H1 (cell line): ENCODE measurements around the gene EIF4A3. TPM values are rescaled to one million over a fixed set of nuclear protein-coding genes. Genes with fewer than 3 reads are reported as not detected.

Experiments used
- CTCF ChIA-PET: fragments of 300-600 bp; sonication (Branson Sonifier 250); formaldehyde crosslinking; loops from one replicate; lab custom pipeline; 2021; ENCODE audit not compliant: partially characterized antibody; lab: Charles Lee
- POLR2A ChIA-PET: fragments of 300-600 bp; sonication (Branson Sonifier 250); formaldehyde crosslinking; loops from one replicate; lab custom pipeline; 2021; ENCODE audit warnings: inconsistent platforms; ENCODE audit not compliant: partially characterized antibody; lab: Charles Lee
- DNase-seq, 2 experiments: peaks; one replicate each; pipeline versions ENCODE4 v3.0.0 to v3.0.0-alpha.2; 2010 to 2022; ENCODE audit warnings: low spot score in 2 of 2, low read depth in 1 of 2, mixed read lengths in 1 of 2
- FAIRE-seq: peaks from 2 replicates; lab custom pipeline; 2011; peaks lifted over from hg19 to GRCh38; lab: Jason Lieb, UNC
- H2AFZ ChIP-seq: 2 replicates; pipeline ENCODE4 v1.8.1; 2012; ENCODE audit warnings: low read length, inconsistent platforms
- H2AK5ac ChIP-seq: 2 replicates; pipeline ENCODE4 v1.6.1; 2013; ENCODE audit warnings: low read depth, low read length
- H2BK120ac ChIP-seq: replicated peaks from 2 replicates; pipeline ENCODE3; 2013; ENCODE audit warnings: low read depth, low read length, inconsistent platforms
- H2BK12ac ChIP-seq: 2 replicates; pipeline ENCODE4 v1.6.1; 2013; ENCODE audit warnings: low read depth, low read length
- H2BK15ac ChIP-seq: 2 replicates; pipeline ENCODE4 v1.6.1; 2013; ENCODE audit warnings: low read length
- H2BK20ac ChIP-seq: 2 replicates; pipeline ENCODE4 v1.6.1; 2013; ENCODE audit warnings: low read length
- H2BK5ac ChIP-seq: 2 replicates; pipeline ENCODE4 v1.6.1; 2013; ENCODE audit warnings: low read depth, low read length
- H3K14ac ChIP-seq: 2 replicates; pipeline ENCODE4 v1.6.1; 2013; ENCODE audit warnings: inconsistent platforms; ENCODE audit not compliant: insufficient read length
- H3K18ac ChIP-seq: 2 replicates; pipeline ENCODE4 v1.6.1; 2013; ENCODE audit warnings: low read length; ENCODE audit errors: extremely low read depth
- H3K23ac ChIP-seq: 2 replicates; pipeline ENCODE4 v1.6.1; 2013; ENCODE audit warnings: inconsistent platforms; ENCODE audit not compliant: insufficient read length
- H3K23me2 ChIP-seq: 2 replicates; pipeline ENCODE4 v1.6.1; 2013; ENCODE audit warnings: low read depth, low read length
- H3K27ac ChIP-seq: 2 replicates; pipeline ENCODE4 v1.6.1; 2011; ENCODE audit warnings: low read depth, low read length, inconsistent platforms
- H3K27me3 ChIP-seq, 4 experiments: replicated peaks in 1 of 4; 1 replicate in 1 of 4; 2 replicates in 3 of 4; pipeline versions ENCODE4 v1.6.1 to v1.8.1; 2011 to 2013; ENCODE audit warnings: low read length in 3 of 4, mild to moderate bottlenecking in 3 of 4, inconsistent platforms in 2 of 4, mixed read lengths in 2 of 4, moderate library complexity in 1 of 4; ENCODE audit not compliant: control insufficient read depth in 3 of 4, insufficient read depth in 3 of 4; ENCODE audit errors: extremely low read depth in 1 of 4
- H3K36me3 ChIP-seq, 4 experiments: 2 replicates each; pipeline versions ENCODE4 v1.6.1 to v1.8.1; 2011 to 2013; ENCODE audit warnings: mild to moderate bottlenecking in 4 of 4, low read length in 3 of 4, moderate library complexity in 2 of 4, control low read depth in 1 of 4, inconsistent platforms in 1 of 4; ENCODE audit not compliant: insufficient read depth in 4 of 4, control insufficient read depth in 2 of 4
- H3K4ac ChIP-seq: replicated peaks from 2 replicates; pipeline ENCODE3; 2013; ENCODE audit warnings: low read length, low read depth, mixed read lengths, inconsistent platforms; ENCODE audit not compliant: insufficient read length
- H3K4me1 ChIP-seq, 4 experiments: replicated peaks in 1 of 4; 1 replicate in 1 of 4; 2 replicates in 3 of 4; pipeline versions ENCODE4 v1.6.1 to v1.8.1; 2011 to 2013; ENCODE audit warnings: low read length in 3 of 4, inconsistent platforms in 2 of 4, mixed read lengths in 1 of 4; ENCODE audit not compliant: insufficient read depth in 4 of 4, control insufficient read depth in 3 of 4
- H3K4me2 ChIP-seq, 2 experiments: 2 replicates each; pipeline versions ENCODE4 v1.6.1 to v1.8.1; 2011 to 2013; ENCODE audit warnings: low read depth in 2 of 2, low read length in 2 of 2, control low read depth in 1 of 2, inconsistent platforms in 1 of 2, mild to moderate bottlenecking in 1 of 2; ENCODE audit not compliant: insufficient read depth in 1 of 2
- H3K4me3 ChIP-seq, 4 experiments: fragments of 200-600, 300-600 bp in 1 of 4; sonication (generic), shearing (Covaris generic), sonication (Bioruptor Twin) in 1 of 4; 2 replicates each; pipeline versions ENCODE4 v1.5.1 to v1.8.1; 2011 to 2016; ENCODE audit warnings: low read length in 4 of 4, low read depth in 3 of 4, control low read depth in 2 of 4, inconsistent platforms in 2 of 4, mild to moderate bottlenecking in 2 of 4, mixed read lengths in 1 of 4, moderate library complexity in 1 of 4; ENCODE audit not compliant: insufficient read depth in 2 of 4; ENCODE audit errors: extremely low read depth in 1 of 4
- H3K56ac ChIP-seq: replicated peaks from 2 replicates; pipeline ENCODE3; 2013; ENCODE audit warnings: low read depth, mild to moderate bottlenecking, mixed read lengths, low read length, inconsistent platforms; ENCODE audit not compliant: insufficient read length
- H3K79me1 ChIP-seq: 2 replicates; pipeline ENCODE4 v1.6.1; 2013; ENCODE audit warnings: low read depth, low read length, control low read depth
- H3K79me2 ChIP-seq, 2 experiments: 2 replicates each; pipeline versions ENCODE4 v1.6.1 to v1.8.1; 2012 to 2013; ENCODE audit warnings: low read length in 2 of 2, mild to moderate bottlenecking in 2 of 2, inconsistent platforms in 1 of 2; ENCODE audit not compliant: insufficient read depth in 2 of 2, control insufficient read depth in 1 of 2
- H3K9ac ChIP-seq, 4 experiments: replicated peaks in 1 of 4; 1 replicate in 1 of 4; 2 replicates in 3 of 4; pipeline versions ENCODE4 v1.6.1 to v1.8.1; 2011 to 2013; ENCODE audit warnings: low read depth in 3 of 4, low read length in 3 of 4, control low read depth in 2 of 4, mild to moderate bottlenecking in 2 of 4, moderate library complexity in 2 of 4, inconsistent platforms in 1 of 4; ENCODE audit errors: extremely low read depth in 1 of 4
- H3K9me3 ChIP-seq, 2 experiments: 2 replicates each; pipeline versions ENCODE4 v1.6.1 to v1.8.1; 2012 to 2013; ENCODE audit warnings: mild to moderate bottlenecking in 2 of 2, moderate library complexity in 2 of 2, control low read depth in 1 of 2, inconsistent platforms in 1 of 2, low read depth in 1 of 2, low read length in 1 of 2, mixed read lengths in 1 of 2; ENCODE audit not compliant: insufficient read depth in 2 of 2
- H4K20me1 ChIP-seq, 2 experiments: replicated peaks in 1 of 2; 2 replicates each; pipeline versions ENCODE3 to v1.8.1; 2011 to 2013; ENCODE audit warnings: inconsistent platforms in 2 of 2, low read length in 2 of 2, mild to moderate bottlenecking in 1 of 2; ENCODE audit not compliant: insufficient read depth in 2 of 2, control insufficient read depth in 1 of 2
- H4K5ac ChIP-seq: 2 replicates; pipeline ENCODE4 v1.6.1; 2013; ENCODE audit warnings: low read length, low read depth, mixed read lengths, inconsistent platforms; ENCODE audit not compliant: insufficient read length
- H4K8ac ChIP-seq: 2 replicates; pipeline ENCODE4 v1.8.0; 2013; ENCODE audit warnings: mild to moderate bottlenecking, moderate library complexity, low read length, inconsistent platforms; ENCODE audit not compliant: insufficient read depth; ENCODE audit errors: extremely low read depth
- H4K91ac ChIP-seq: replicated peaks from 2 replicates; pipeline ENCODE3; 2013; ENCODE audit warnings: low read length, mixed read lengths, inconsistent platforms; ENCODE audit not compliant: insufficient read length
- ATF2 ChIP-seq: IDR thresholded peaks from 2 replicates; pipeline ENCODE4 v1.6.1; 2012; ENCODE audit warnings: low read length, inconsistent platforms
- CEBPB ChIP-seq: IDR thresholded peaks from 2 replicates; pipeline ENCODE4 v1.6.1; 2012; ENCODE audit warnings: low read depth, low read length
- HDAC2 ChIP-seq, 2 experiments: fragments of 300-600 bp in 1 of 2; sonication (generic) in 1 of 2; IDR thresholded peaks; 2 replicates each; pipeline ENCODE4 v1.6.1; 2011 to 2012; ENCODE audit warnings: low read depth in 2 of 2, low read length in 2 of 2, mild to moderate bottlenecking in 2 of 2, moderate library complexity in 2 of 2, borderline replicate concordance in 1 of 2, inconsistent platforms in 1 of 2
- KDM5A ChIP-seq: fragments of 200-600 bp; IDR thresholded peaks from 2 replicates; pipeline ENCODE4 v1.7.1; 2012; ENCODE audit warnings: mild to moderate bottlenecking, low read length, inconsistent platforms, mixed read lengths
- NRF1 ChIP-seq: IDR thresholded peaks from 2 replicates; pipeline ENCODE4 v1.6.1; 2011; ENCODE audit warnings: mild to moderate bottlenecking, low read depth, low read length, improper control_type of control experiment
- SP4 ChIP-seq: IDR thresholded peaks from 2 replicates; pipeline ENCODE4 v1.6.1; 2012; ENCODE audit warnings: low read length, inconsistent platforms
- TEAD4 ChIP-seq: IDR thresholded peaks from 2 replicates; pipeline ENCODE4 v1.6.1; 2012; ENCODE audit warnings: low read depth, low read length, inconsistent platforms, mixed read lengths
- ZNF274 ChIP-seq: IDR thresholded peaks from 2 replicates; pipeline ENCODE4 v1.7.0; 2012; ENCODE audit warnings: low read length, borderline replicate concordance; ENCODE audit errors: extremely low read depth
- WGBS, 2 experiments: shearing (Covaris generic) in 1 of 2; methylation state at CpG; one replicate each; pipeline versions ENCODE4 v1.1.6 to v1.1.7; 2013 to 2015; ENCODE audit warnings: low lambda C conversion rate in 2 of 2, mixed read lengths in 2 of 2, inconsistent platforms in 1 of 2, low coverage in 1 of 2, missing lambda C conversion rate in 1 of 2; ENCODE audit not compliant: insufficient replicate concordance in 2 of 2, insufficient coverage in 1 of 2, insufficient read length in 1 of 2; ENCODE audit errors: extremely low coverage in 1 of 2, missing lambda C conversion rate in 1 of 2; 5-methylcytosine and 5-hydroxymethylcytosine counted together
- polyA plus RNA-seq, 7 experiments: library from polyadenylated mRNA; depleted of rRNA in 3 of 7; stranded (reverse) in 5 of 7; unstranded in 2 of 7; fragments of >200 nt in 5 of 7; fragments of 200-250 nt in 2 of 7; gene quantifications; 1 replicate in 5 of 7; 2 replicates in 1 of 7; 4 replicates in 1 of 7; pipeline versions ENCODE4 v1.2.1 to v1.2.3, GENCODE V29; 2011 to 2013; ENCODE audit warnings: missing spikeins in 2 of 7, mixed read lengths in 2 of 7
- total RNA-seq: library from RNA; stranded (reverse); fragmentation: NEBNext Ultra II Directional; extraction: Animal tissue kit (Norgen Biotek cat#: 25700); gene quantifications from 2 replicates; pipeline ENCODE4 v1.2.1, GENCODE V29; 2021

Gene EIF4A3
- total and polyA plus RNA-seq, 2 of the 8 experiments (the other 6 are each of a cell fraction or from before 2014, with no cell fraction given) = 142 to 146 TPM

GRCh38 chr17:80104321-80104955 lies 42.5 kb downstream of the EIF4A3 start:
- WGBS, 2 experiments = 85% methylated on average over 26 of the region's 26 CpGs; no CpG with 5 or more reads in 1 of the 2 experiments
- no peak overlapping the region for H3K23ac ChIP-seq
- POLR2A ChIA-PET = interaction anchor here (1.0 to 1.4 kb wide), 5 partner anchors 10 to 110 kb away, joined by 3 to 7 read pairs (median 6); no protein-coding TSS in a partner anchor
- TF ChIP-seq SP4 (no peak), HDAC2 (IDR thresholded peaks at IDR 0.05; ENCODE audit: borderline replicate concordance in 1 of 2, low read depth in 2 of 2, low read length in 2 of 2) (no peak), KDM5A (no peak), CEBPB (no peak), ATF2 (no peak), TEAD4 (no peak), NRF1 (no peak), ZNF274 (no peak)

More at GRCh38 chr17:80104321-80104955, 42.5 kb downstream of the EIF4A3 start:
- Histone ChIP-seq H3K36me3 (no peaks in the 10 kb centered on the region), H3K18ac (no peak overlapping the region; the same call in 1 of the 2 replicates), H4K91ac (no peak overlapping the region), H2BK20ac (no peak overlapping the region), H3K9ac (no peak overlapping the region), H2BK120ac (no peak overlapping the region), H3K27me3 (peaks cover 0 to 9% (median 5%) of the 10 kb centered on the region in 4 experiments; a peak in 3 of 7 replicates), H2BK12ac (no peak overlapping the region), H3K79me2 (no peaks in the 10 kb centered on the region), H3K79me1 (no peaks in the 10 kb centered on the region; the same call in 1 of the 2 replicates), H4K8ac (no peak overlapping the region), H3K27ac (no peak overlapping the region; the same call in 1 of the 2 replicates), H3K4me3 (no peak overlapping the region), H2AK5ac (no peak overlapping the region), H3K4ac (no peak overlapping the region), H3K4me2 (no peak overlapping the region), H2BK5ac (no peak overlapping the region), H3K9me3 (no peaks in the 10 kb centered on the region), H4K5ac (no peak overlapping the region), H3K23me2 (peaks cover 8% of the 10 kb centered on the region; the same call in 1 of the 2 replicates), H4K20me1 (no peaks in the 10 kb centered on the region), H3K56ac (no peak overlapping the region), H2BK15ac (no peak overlapping the region), H2AFZ (no peak overlapping the region), H3K4me1 (peaks cover 0 to 7% (median 1%) of the 10 kb centered on the region in 4 experiments; a peak in 4 of 7 replicates), H3K14ac (no peak overlapping the region)
- DNase-seq (no peak), FAIRE-seq (no peak)
- CTCF ChIA-PET = interaction anchor here (0.8 to 6.8 kb wide), 9 partner anchors 9 to 86 kb away, joined by 3 to 43 read pairs (median 3); no protein-coding TSS in a partner anchor
